Inflammatory macrophage treated with lipopolysaccharide for 1 hour (primary cell): ENCODE results near the gene HSPA1B.
A peak's percentile ranks its signal among the peaks of the same experiment; 100 is the strongest.
"Not testable (repeated sequence)": the region's sequence is repeated elsewhere in the genome, so short reads cannot be mapped to it uniquely, and the experiment has no call there.

Experiments
- DNase-seq, 2 donors: peaks; one replicate each; pipeline ENCODE4 v3.0.0-alpha.2; 2020 to 2022

HSPA1B gene

GRCh38 chr6:31861150-31861549 lies 33.6 kb downstream of the HSPA1B start:
- DNase-seq: no peak

GRCh38 chr6:31861919-31862343 lies 34.4 kb downstream of the HSPA1B start:
- no peak for DNase-seq

GRCh38 chr6:31862344-31863235 lies 35.1 kb downstream of the HSPA1B start, which contains the start of gene NEU1:
Gene NEU1 (minus strand): TSS chr6:31862821. CDS start chr6:31862776, 45 bp downstream.
- DNase-seq: peak; percentile 99 to 100

GRCh38 chr6:31864123-31864562 lies 36.6 kb downstream of the HSPA1B start:
- DNase-seq: not testable (repeated sequence)

GRCh38 chr6:31864818-31865204 lies 37.3 kb downstream of the HSPA1B start:
- no peak for DNase-seq

GRCh38 chr6:31865205-31866118 lies 37.9 kb downstream of the HSPA1B start:
- no peak for DNase-seq

GRCh38 chr6:31868658-31868971 lies 41.1 kb downstream of the HSPA1B start:
- not testable (repeated sequence) for DNase-seq

- no peak for DNase-seq
Measured at GRCh38 chr6:31869343-31869742, 41.8 kb downstream of the HSPA1B start.

GRCh38 chr6:31870385-31870921 lies 42.9 kb downstream of the HSPA1B start:
- DNase-seq: no peak

GRCh38 chr6:31871046-31871659 lies 43.6 kb downstream of the HSPA1B start:
- DNase-seq: no peak

- no peak for DNase-seq
Measured at GRCh38 chr6:31874084-31874670, 46.6 kb downstream of the HSPA1B start.

- no peak for DNase-seq
Measured at GRCh38 chr6:31874836-31875572, 47.5 kb downstream of the HSPA1B start.

- no peak for DNase-seq
Measured at GRCh38 chr6:31875877-31876276, 48.3 kb downstream of the HSPA1B start.

- DNase-seq: no peak
Measured at GRCh38 chr6:31876357-31876756, 48.8 kb downstream of the HSPA1B start.

- no peak for DNase-seq
Measured at GRCh38 chr6:31877125-31877650, 49.6 kb downstream of the HSPA1B start.

GRCh38 chr6:31877651-31878161 lies 50.2 kb downstream of the HSPA1B start:
- no peak for DNase-seq

- no peak for DNase-seq
Measured at GRCh38 chr6:31878222-31878621, 50.7 kb downstream of the HSPA1B start.

- DNase-seq: no peak
Measured at GRCh38 chr6:31878726-31879125, 51.2 kb downstream of the HSPA1B start, which contains the start of gene SLC44A4. Gene SLC44A4 (minus strand): TSS chr6:31878997. CDS start chr6:31878980, 17 bp downstream.

- no peak for DNase-seq
Measured at GRCh38 chr6:31879143-31879542, 51.6 kb downstream of the HSPA1B start.
